Measurements from ENCODE around the gene CTDP1. TPM values are rescaled to one million over a fixed set of nuclear protein-coding genes. Genes with fewer than 3 reads are reported as not detected.

The CTDP1 gene
- total RNA-seq, 1 experiment from 2014 or later: 22.5 TPM

DNA sequence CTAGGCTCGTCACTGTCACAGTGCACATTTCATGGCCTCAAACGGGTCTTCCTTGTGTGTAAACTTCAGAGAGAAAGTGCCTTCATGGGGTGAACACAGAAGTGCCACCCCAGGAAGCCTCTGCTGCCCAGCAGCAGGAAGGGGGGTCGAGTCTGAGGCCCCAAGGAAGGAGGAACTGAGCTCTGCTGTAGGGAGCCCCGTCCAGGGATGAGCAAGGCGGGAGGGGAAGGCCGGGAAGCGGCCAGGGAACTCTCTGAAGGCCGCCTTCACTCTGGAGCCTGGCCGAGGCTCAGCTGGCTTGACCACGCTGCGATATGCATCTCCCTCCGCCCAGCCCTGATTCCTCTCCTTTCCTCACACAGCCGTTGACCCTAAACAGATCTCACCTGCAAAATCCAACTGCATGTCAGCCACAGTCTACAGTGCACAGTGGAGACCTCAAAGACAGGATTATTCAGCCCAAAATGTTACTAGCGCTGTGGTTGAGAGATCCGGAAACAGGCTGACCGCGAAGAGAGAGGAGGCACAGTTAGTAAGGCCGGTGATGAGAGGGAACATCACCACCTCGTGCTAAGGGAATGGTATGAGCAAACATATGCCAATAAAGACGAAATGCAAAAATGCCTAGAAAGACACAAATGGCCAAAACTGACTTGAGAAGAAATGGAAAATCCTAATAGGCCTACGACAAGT is 34.2 kb upstream of the CTDP1 start:
- POLR2A ChIA-PET (ENCODE audit: low non-redundant PET): no interaction called here
- no TSS peak for BruUV-seq (replicated peaks)
- TF ChIP-seq EZH2 (IDR thresholded peaks at IDR 0.05; ENCODE audit: borderline replicate concordance, low read depth, low read length, poor library complexity, severe bottlenecking): no peak
- no peak for TF ChIP-seq CTCF (conservative IDR thresholded peaks at IDR 0.05; ENCODE audit: low read depth, low read length)
- no peak for DNase-seq (ENCODE audit: low spot score)
- H3K36me3 ChIP-seq (ENCODE audit: insufficient read depth, low read length, poor library complexity, severe bottlenecking): no peaks in the 10 kb centered on the region
- H3K9me3 ChIP-seq (ENCODE audit: low read depth, low read length, poor library complexity, severe bottlenecking): no peaks in the 10 kb centered on the region
- CTCF ChIA-PET: no interaction called here
- no peak overlapping the region for H3K27ac ChIP-seq (ENCODE audit: low read depth, low read length, poor library complexity, severe bottlenecking)
- no peaks in the 10 kb centered on the region for H3K27me3 ChIP-seq (replicated peaks; ENCODE audit: insufficient read depth, low read depth, low read length, poor library complexity)
- peaks cover 15% of the 10 kb centered on the region for H3K4me1 ChIP-seq (ENCODE audit: insufficient read depth, low read length, poor library complexity, severe bottlenecking)
- intact Hi-C loops (cut with micrococcal nuclease; ENCODE audit: unreplicated experiment): no loop called here
- no peak overlapping the region for H3K4me3 ChIP-seq (ENCODE audit: low read depth, low read length, poor library complexity, severe bottlenecking)

- ChIA-PET POLR2A (ENCODE audit: low non-redundant PET) (no interaction called here), CTCF (no interaction called here)
- no peak overlapping the region for H3K27ac ChIP-seq (ENCODE audit: low read depth, low read length, poor library complexity, severe bottlenecking)
- BruUV-seq (replicated peaks): no TSS peak
- TF ChIP-seq EZH2 (IDR thresholded peaks at IDR 0.05; ENCODE audit: borderline replicate concordance, low read depth, low read length, poor library complexity, severe bottlenecking) (no peak), CTCF (conservative IDR thresholded peaks at IDR 0.05; ENCODE audit: low read depth, low read length) (no peak)
- peaks cover 15% of the 10 kb centered on the region for H3K4me1 ChIP-seq (ENCODE audit: insufficient read depth, low read length, poor library complexity, severe bottlenecking)
- DNase-seq (ENCODE audit: low spot score): no peak
- H3K9me3 ChIP-seq (ENCODE audit: low read depth, low read length, poor library complexity, severe bottlenecking): no peaks in the 10 kb centered on the region
- H3K36me3 ChIP-seq (ENCODE audit: insufficient read depth, low read length, poor library complexity, severe bottlenecking): no peaks in the 10 kb centered on the region
- intact Hi-C loops (cut with micrococcal nuclease; ENCODE audit: unreplicated experiment): no loop called here
- H3K27me3 ChIP-seq (replicated peaks; ENCODE audit: insufficient read depth, low read depth, low read length, poor library complexity): peaks cover 7% of the 10 kb centered on the region
- H3K4me3 ChIP-seq (ENCODE audit: low read depth, low read length, poor library complexity, severe bottlenecking): no peak overlapping the region
Observed at GRCh38 chr18:79647307-79647706, 32.3 kb upstream of the CTDP1 start.

GRCh38 chr18:79650959-79651358 is 28.6 kb upstream of the CTDP1 start:
- Histone ChIP-seq H3K4me1 (ENCODE audit: insufficient read depth, low read length, poor library complexity, severe bottlenecking) (no peaks in the 10 kb centered on the region), H3K36me3 (ENCODE audit: insufficient read depth, low read length, poor library complexity, severe bottlenecking) (no peaks in the 10 kb centered on the region), H3K9me3 (ENCODE audit: low read depth, low read length, poor library complexity, severe bottlenecking) (no peaks in the 10 kb centered on the region), H3K4me3 (ENCODE audit: low read depth, low read length, poor library complexity, severe bottlenecking) (no peak overlapping the region), H3K27ac (ENCODE audit: low read depth, low read length, poor library complexity, severe bottlenecking) (no peak overlapping the region), H3K27me3 (replicated peaks; ENCODE audit: insufficient read depth, low read depth, low read length, poor library complexity) (peaks cover 21% of the 10 kb centered on the region)
- TF ChIP-seq CTCF (conservative IDR thresholded peaks at IDR 0.05; ENCODE audit: low read depth, low read length): no peak
- TF ChIP-seq EZH2 (IDR thresholded peaks at IDR 0.05; ENCODE audit: borderline replicate concordance, low read depth, low read length, poor library complexity, severe bottlenecking): no peak
- CTCF ChIA-PET: no interaction called here
- intact Hi-C loops (cut with micrococcal nuclease; ENCODE audit: unreplicated experiment): no loop called here
- BruUV-seq (replicated peaks): no TSS peak
- DNase-seq (ENCODE audit: low spot score): no peak
- POLR2A ChIA-PET (ENCODE audit: low non-redundant PET): no interaction called here

Measured in A673 (cell line).